KBM-7 (cell line): ENCODE results near the gene SPP2.

ENCODE experiments used
- DNase-seq: peaks from one replicate; pipeline ENCODE4 v3.0.0-alpha.2; 2015
- in situ Hi-C: fragments of 300-500 bp; cut with MboI; formaldehyde crosslinking; loops from 2 replicates; pipeline ENCODE4 v1.14.3; 2020; ENCODE audit warnings: low sequenced_read_pairs, low pct_unique_long_range_greater_than_20kb, mixed read lengths

The SPP2 gene

GRCh38 chr2:234033174-234033573 is 17.3 kb upstream of the SPP2 start:
- in situ Hi-C loops, result no loop called here
- DNase-seq, result no peak

GRCh38 chr2:234033885-234034284 is 16.6 kb upstream of the SPP2 start:
- in situ Hi-C loops, result no loop called here
- DNase-seq, result no peak

GRCh38 chr2:234038076-234038802 is 12.3 kb upstream of the SPP2 start:
- DNase-seq, result no peak
- in situ Hi-C loops, result no loop called here

- no peak for DNase-seq
Measured at GRCh38 chr2:234044157-234044556, 6.3 kb upstream of the SPP2 start.

GRCh38 chr2:234046521-234046920 is 4.0 kb upstream of the SPP2 start:
- DNase-seq, result no peak
- in situ Hi-C loops, result no loop called here

More at GRCh38 chr2:234044157-234044556, 6.3 kb upstream of the SPP2 start:
- in situ Hi-C loops, result no loop called here

GRCh38 chr2:234047361-234047760 is 3.1 kb upstream of the SPP2 start:
- in situ Hi-C loops, result no loop called here
- DNase-seq, result no peak

- in situ Hi-C loops, result no loop called here
- no peak for DNase-seq
Measured at GRCh38 chr2:234048049-234048448, 2.5 kb upstream of the SPP2 start.

- in situ Hi-C loops, result no loop called here
- DNase-seq, result no peak
Measured at GRCh38 chr2:234051374-234052070, 1.0 kb downstream of the SPP2 start.

- DNase-seq, result no peak
- in situ Hi-C loops, result no loop called here
Measured at GRCh38 chr2:234058881-234059280, 8.4 kb downstream of the SPP2 start.

- in situ Hi-C loops, result no loop called here
- no peak for DNase-seq
Measured at GRCh38 chr2:234060236-234060635, 9.7 kb downstream of the SPP2 start.

GRCh38 chr2:234061624-234062257 is 11.2 kb downstream of the SPP2 start:
- in situ Hi-C loops, result no loop called here
- DNase-seq, result no peak

- no peak for DNase-seq
- in situ Hi-C loops, result no loop called here
Measured at GRCh38 chr2:234066587-234066986, 16.1 kb downstream of the SPP2 start.

GRCh38 chr2:234071664-234072063 is 21.2 kb downstream of the SPP2 start:
- in situ Hi-C loops, result no loop called here
- DNase-seq, result no peak

GRCh38 chr2:234072454-234072853 is 22.0 kb downstream of the SPP2 start:
- DNase-seq, result no peak
- in situ Hi-C loops, result no loop called here

GRCh38 chr2:234074751-234075517 is 24.4 kb downstream of the SPP2 start:
- in situ Hi-C loops, result no loop called here
- no peak for DNase-seq

GRCh38 chr2:234075518-234075915 is 25.0 kb downstream of the SPP2 start:
- in situ Hi-C loops, result no loop called here
- DNase-seq, result no peak

GRCh38 chr2:234075947-234076346 is 25.4 kb downstream of the SPP2 start:
- DNase-seq, result no peak
- in situ Hi-C loops, result no loop called here

- in situ Hi-C loops, result no loop called here
- DNase-seq, result no peak
Measured at GRCh38 chr2:234076451-234076850, 25.9 kb downstream of the SPP2 start.

GRCh38 chr2:234078129-234078528 is 27.6 kb downstream of the SPP2 start:
- no peak for DNase-seq
- in situ Hi-C loops, result no loop called here
